Astrocyte of the cerebellum (primary cell): ENCODE data around the gene SEC61G.

Source experiments
- DNase-seq: peaks from one replicate; pipeline ENCODE4 v3.0.0-alpha.2; 2011; ENCODE audit warnings: low read depth
- H3K4me3 ChIP-seq: 2 replicates; pipeline ENCODE4 v1.5.1; 2011; ENCODE audit warnings: mild to moderate bottlenecking, low read depth, low read length, moderate library complexity
- CTCF ChIP-seq: IDR thresholded peaks from 2 replicates; pipeline ENCODE4 v1.5.1; 2012; ENCODE audit warnings: low read length, low read depth, moderate library complexity, mild to moderate bottlenecking; ENCODE audit errors: missing control alignments
- in situ Hi-C: cut with HindIII; loops from 2 replicates; pipeline ENCODE4 v1.10.0; 2017; ENCODE audit warnings: low sequenced_read_pairs

The SEC61G gene

GRCh38 chr7:54743580-54743979 lies 15.4 kb downstream of the SEC61G start:
- no peak for TF ChIP-seq CTCF
- H3K4me3 ChIP-seq = no peak overlapping the region
- in situ Hi-C loops = no loop called here
- DNase-seq = no peak

- no peak for DNase-seq
- in situ Hi-C loops = no loop called here
- no peak for TF ChIP-seq CTCF
- no peak overlapping the region for H3K4me3 ChIP-seq
These were observed 20.3 kb downstream of the SEC61G start for GRCh38 chr7:54738737-54739136.

GRCh38 chr7:54729107-54729506 lies 29.9 kb downstream of the SEC61G start:
- DNase-seq = no peak
- in situ Hi-C loops = no loop called here
- no peak for TF ChIP-seq CTCF
- no peak overlapping the region for H3K4me3 ChIP-seq

GRCh38 chr7:54728411-54728810 lies 30.6 kb downstream of the SEC61G start:
- no peak for TF ChIP-seq CTCF
- no peak for DNase-seq
- in situ Hi-C loops = no loop called here
- no peak overlapping the region for H3K4me3 ChIP-seq

GRCh38 chr7:54725255-54725654 lies 33.8 kb downstream of the SEC61G start:
- DNase-seq = no peak
- H3K4me3 ChIP-seq = no peak overlapping the region
- TF ChIP-seq CTCF = no peak
- in situ Hi-C loops = no loop called here

- H3K4me3 ChIP-seq = no peak overlapping the region
- no peak for DNase-seq
- in situ Hi-C loops = no loop called here
- no peak for TF ChIP-seq CTCF
These were observed 36.5 kb downstream of the SEC61G start for GRCh38 chr7:54722502-54722901.

GRCh38 chr7:54722026-54722425 lies 37.0 kb downstream of the SEC61G start:
- H3K4me3 ChIP-seq = no peak overlapping the region
- in situ Hi-C loops = no loop called here
- DNase-seq = no peak
- TF ChIP-seq CTCF = no peak
